K562 (cell line): ENCODE results near the gene LCTL. TPM values are rescaled to one million over a fixed set of nuclear protein-coding genes. Genes with fewer than 3 reads are reported as not detected.

Experiments
- ATF1 ChIP-seq, 2 experiments: fragments of 450-650 bp in 1 of 2; IDR thresholded peaks; 2 replicates each; pipeline ENCODE4 v1.6.1; 2016; ENCODE audit warnings: missing compliant biosample characterization in 1 of 2, missing genetic modification characterization in 1 of 2
- ATF7 ChIP-seq: fragments of 450-650 bp; IDR thresholded peaks from 2 replicates; pipeline ENCODE4 v1.7.1; 2014; ENCODE audit warnings: mild to moderate bottlenecking, moderate library complexity
- E2F5 ChIP-seq: sonication (generic); formaldehyde crosslinking; IDR thresholded peaks from 2 replicates; pipeline ENCODE4 v1.8.0; 2022; ENCODE audit warnings: mild to moderate bottlenecking, missing genetic modification reagents
- FUS ChIP-seq: fragments of 200-400 bp; formaldehyde crosslinking; optimal IDR thresholded peaks from 2 replicates; pipeline ENCODE3; 2017; ENCODE audit warnings: low read depth, low read length
- GABPA ChIP-seq: fragments of 200-800 bp; sonication (Bioruptor generic); conservative IDR thresholded peaks from 2 replicates; pipeline ENCODE4 v1.6.1; 2016; ENCODE audit warnings: low read depth, missing genetic modification characterization, missing compliant biosample characterization
- GTF2E2 ChIP-seq: fragments of 200-800 bp; sonication (Bioruptor generic); IDR thresholded peaks from 2 replicates; pipeline ENCODE4 v1.6.1; 2016; ENCODE audit warnings: missing genetic modification characterization, missing compliant biosample characterization
- PCBP1 ChIP-seq: fragments of 200-400 bp; formaldehyde crosslinking; IDR thresholded peaks from 2 replicates; pipeline ENCODE4 v1.6.1; 2018; ENCODE audit warnings: mild to moderate bottlenecking, low read depth, low read length; ENCODE audit not compliant: poor library complexity, severe bottlenecking
- POLR2AphosphoS2 ChIP-seq: IDR thresholded peaks from 2 replicates; pipeline ENCODE4 v1.6.1; 2012; ENCODE audit warnings: low read length, improper control_type of control experiment
- POLR2AphosphoS5 ChIP-seq: IDR thresholded peaks from 2 replicates; pipeline ENCODE4 v1.6.1; 2011; ENCODE audit warnings: mild to moderate bottlenecking, low read depth, low read length, moderate library complexity; ENCODE audit not compliant: control insufficient read depth, insufficient read depth
- PTTG1 ChIP-seq: fragments of 450-650 bp; IDR thresholded peaks from 2 replicates; pipeline ENCODE4 v1.6.1; 2016; ENCODE audit warnings: low read depth, mild to moderate bottlenecking, missing genetic modification characterization, missing compliant biosample characterization
- RBM25 ChIP-seq: fragments of 200-400 bp; formaldehyde crosslinking; IDR thresholded peaks from 2 replicates; pipeline ENCODE4 v1.6.1; 2018; ENCODE audit warnings: low read length, low read depth, moderate library complexity; ENCODE audit not compliant: severe bottlenecking
- SMARCE1 ChIP-seq: fragments of 450-650 bp; IDR thresholded peaks from 2 replicates; pipeline ENCODE4 v1.7.1; 2016; ENCODE audit warnings: mild to moderate bottlenecking
- SREBF1 ChIP-seq: fragments of 150-350 bp; IDR thresholded peaks from 2 replicates; pipeline ENCODE4 v1.6.1; 2014; ENCODE audit warnings: antibody characterized with exemption, low read depth, low read length, borderline replicate concordance
- TAF1 ChIP-seq: IDR thresholded peaks from 2 replicates; pipeline ENCODE4 v1.6.1; 2011; ENCODE audit warnings: mild to moderate bottlenecking, low read length, moderate library complexity; ENCODE audit not compliant: insufficient read depth, control insufficient read depth, severe bottlenecking; ENCODE audit errors: extremely low read depth
- TCF7 ChIP-seq: sonication (generic); IDR thresholded peaks from 2 replicates; pipeline ENCODE4 v1.6.1; 2016; ENCODE audit warnings: antibody characterized with exemption, borderline replicate concordance
- TGIF2 ChIP-seq: sonication (generic); formaldehyde crosslinking; IDR thresholded peaks from 2 replicates; pipeline ENCODE4 v1.8.1; 2022; ENCODE audit warnings: mild to moderate bottlenecking, missing genetic modification reagents, moderate library complexity
- UBTF ChIP-seq, 2 experiments: IDR thresholded peaks; 2 replicates each; pipeline ENCODE4 v1.6.1; 2012; ENCODE audit warnings: improper control_type of control experiment in 2 of 2, low read depth in 2 of 2, low read length in 2 of 2, borderline replicate concordance in 1 of 2
- ZHX1 ChIP-seq: fragments of 150-350 bp; conservative IDR thresholded peaks from 2 replicates; pipeline ENCODE4 v1.6.1; 2014; ENCODE audit warnings: low read length
- ZNF146 ChIP-seq: IDR thresholded peaks from one replicate; pipeline ENCODE4 v1.6.1; 2018; ENCODE audit warnings: missing compliant biosample characterization; ENCODE audit not compliant: unreplicated experiment
- ZNF324 ChIP-seq: fragments of 250-450 bp; sonication (Bioruptor Pico); IDR thresholded peaks from 2 replicates; pipeline ENCODE4 v1.4.0; 2020; ENCODE audit warnings: mild to moderate bottlenecking
- ZNF507 ChIP-seq: conservative IDR thresholded peaks from 2 replicates; pipeline ENCODE4 v1.6.1; 2017; ENCODE audit warnings: missing genetic modification characterization, missing compliant biosample characterization
- ZZZ3 ChIP-seq: fragments of 450-650 bp; IDR thresholded peaks from 2 replicates; pipeline ENCODE4 v1.6.1; 2016; ENCODE audit warnings: antibody characterized with exemption, mild to moderate bottlenecking, moderate library complexity
- polyA plus RNA-seq, 8 experiments: library from polyadenylated mRNA; depleted of rRNA in 4 of 8; stranded (reverse) in 5 of 8; unstranded in 3 of 8; fragments of >200 nt; fragmentation: Nextera tagmentation in 2 of 8; fragmentation: Illumina TruSeq in 1 of 8; extraction: Ambion mirVana in 2 of 8; extraction: Trizol in 1 of 8; gene quantifications; 2 replicates each; pipeline versions ENCODE4 v1.2.1 to v1.2.3, GENCODE V29; 2011 to 2014; ENCODE audit warnings: inconsistent platforms in 1 of 8, missing spikeins in 1 of 8
- total RNA-seq, 7 experiments: library from RNA; depleted of rRNA in 6 of 7; stranded (reverse); fragments of >200 nt in 6 of 7; fragmentation: Illumina TruSeq in 2 of 7; extraction: Trizol in 2 of 7; gene quantifications; 2 replicates each; pipeline versions ENCODE4 v1.2.1 to v1.2.3, GENCODE V29; 2011 to 2021; ENCODE audit warnings: low replicate concordance in 1 of 7

The LCTL gene
- total and polyA plus RNA-seq, 9 of the 15 experiments (the other 6 are each of a cell fraction or from before 2014, with no cell fraction given): 0.08 to 0.31 (median 0.17) TPM; not detected in 6

GRCh38 chr15:66581972-66582537 lies 16.3 kb upstream of the LCTL start (continued):
- TF ChIP-seq ZZZ3 (peak; percentile 66; the same call in 1 of the 2 replicates), POLR2AphosphoS2 (no peak), ATF7 (peak; percentile 77), GTF2E2 (tag) (peak; percentile 82; the same call in 1 of the 2 replicates), PCBP1 (no peak), SREBF1 (no peak), TAF1 (peak; percentile 95), UBTF (IDR thresholded peaks at IDR 0.05; ENCODE audit: borderline replicate concordance in 1 of 2, low read depth in 2 of 2, low read length in 2 of 2) (no peak), GABPA (tag) (peak; percentile 69), TGIF2 (CRISPR knock-in tag) (no peak), E2F5 (no peak), ZNF146 (CRISPR knock-in tag) (no peak), FUS (no peak), TCF7 (no peak), ZNF324 (CRISPR knock-in tag) (no peak), ZHX1 (no peak), SMARCE1 (no peak), PTTG1 (tag) (no peak), ZNF507 (tag) (no peak), RBM25 (peak; percentile 78), ATF1 (CRISPR knock-in tag; IDR thresholded peaks at IDR 0.05) (no peak), ATF1 (tag; IDR thresholded peaks at IDR 0.05) (peak; percentile 38; the same call in 1 of the 2 replicates), POLR2AphosphoS5 (peak; percentile 97)
